ENCODE results near the gene ZNF236.

Gene ZNF236

DNA sequence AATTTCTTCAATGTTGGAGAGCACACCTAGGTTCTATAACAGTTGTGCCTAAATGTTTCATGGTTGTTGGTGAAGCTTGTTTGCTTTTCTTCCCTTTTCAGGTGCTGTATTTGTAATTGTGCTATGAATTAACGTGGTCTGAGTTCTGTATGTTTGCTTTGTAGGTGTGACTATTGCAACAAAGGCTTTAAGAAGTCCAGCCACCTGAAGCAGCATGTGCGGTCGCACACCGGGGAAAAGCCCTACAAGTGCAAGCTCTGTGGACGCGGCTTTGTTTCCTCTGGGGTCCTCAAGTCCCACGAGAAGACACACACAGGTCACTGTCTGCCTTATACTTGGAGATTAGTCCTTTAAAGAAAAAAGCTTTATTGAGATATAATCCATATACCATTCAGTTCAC lies 91.2 kb downstream of the ZNF236 start:
- no peak overlapping the region for H3K4me3 ChIP-seq
- intact Hi-C loops (cut with DNase I; ENCODE audit: low total_unique reads), result no loop called here
- TF ChIP-seq, protein P1, sequence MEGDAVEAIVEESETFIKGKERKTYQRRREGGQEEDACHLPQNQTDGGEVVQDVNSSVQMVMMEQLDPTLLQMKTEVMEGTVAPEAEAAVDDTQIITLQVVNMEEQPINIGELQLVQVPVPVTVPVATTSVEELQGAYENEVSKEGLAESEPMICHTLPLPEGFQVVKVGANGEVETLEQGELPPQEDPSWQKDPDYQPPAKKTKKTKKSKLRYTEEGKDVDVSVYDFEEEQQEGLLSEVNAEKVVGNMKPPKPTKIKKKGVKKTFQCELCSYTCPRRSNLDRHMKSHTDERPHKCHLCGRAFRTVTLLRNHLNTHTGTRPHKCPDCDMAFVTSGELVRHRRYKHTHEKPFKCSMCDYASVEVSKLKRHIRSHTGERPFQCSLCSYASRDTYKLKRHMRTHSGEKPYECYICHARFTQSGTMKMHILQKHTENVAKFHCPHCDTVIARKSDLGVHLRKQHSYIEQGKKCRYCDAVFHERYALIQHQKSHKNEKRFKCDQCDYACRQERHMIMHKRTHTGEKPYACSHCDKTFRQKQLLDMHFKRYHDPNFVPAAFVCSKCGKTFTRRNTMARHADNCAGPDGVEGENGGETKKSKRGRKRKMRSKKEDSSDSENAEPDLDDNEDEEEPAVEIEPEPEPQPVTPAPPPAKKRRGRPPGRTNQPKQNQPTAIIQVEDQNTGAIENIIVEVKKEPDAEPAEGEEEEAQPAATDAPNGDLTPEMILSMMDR (IDR thresholded peaks at IDR 0.05), result no peak
- H3K4me1 ChIP-seq, result no peaks in the 10 kb centered on the region
- no peak for DNase-seq
- H3K36me3 ChIP-seq, result peaks cover 91 to 99% (median 92%) of the 10 kb centered on the region in 3 donors
- H3K27ac ChIP-seq, result no peak overlapping the region
- H3K9me3 ChIP-seq, result no peaks in the 10 kb centered on the region
- no peaks in the 10 kb centered on the region for H3K27me3 ChIP-seq

DNA sequence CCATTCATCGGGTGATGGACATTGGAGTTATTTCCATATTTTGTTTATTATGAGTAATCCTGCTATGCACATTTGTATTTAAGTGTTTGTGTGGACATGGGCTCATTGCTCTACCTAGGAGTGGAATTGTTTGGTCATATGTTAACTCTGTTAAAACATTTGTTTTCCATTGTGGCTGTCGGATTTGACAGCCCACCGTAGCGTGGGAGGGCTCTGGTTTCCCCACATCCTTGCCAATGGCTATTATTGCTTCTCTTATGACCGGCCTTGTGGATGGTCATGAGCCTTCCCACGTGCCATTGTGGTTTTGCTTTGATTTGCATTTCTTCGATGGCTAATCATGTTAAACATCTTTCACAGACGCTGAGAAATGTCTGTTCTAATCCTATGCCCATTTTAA lies 92.0 kb downstream of the ZNF236 start:
- no peaks in the 10 kb centered on the region for H3K9me3 ChIP-seq
- intact Hi-C loops (cut with DNase I; ENCODE audit: low total_unique reads), result no loop called here
- no peak for DNase-seq
- TF ChIP-seq, protein P1 (IDR thresholded peaks at IDR 0.05), result no peak
- no peak overlapping the region for H3K27ac ChIP-seq
- H3K36me3 ChIP-seq, result peaks cover 87 to 98% (median 92%) of the 10 kb centered on the region in 3 donors
- no peaks in the 10 kb centered on the region for H3K4me1 ChIP-seq
- H3K4me3 ChIP-seq, result no peak overlapping the region
- H3K27me3 ChIP-seq, result no peaks in the 10 kb centered on the region

DNA sequence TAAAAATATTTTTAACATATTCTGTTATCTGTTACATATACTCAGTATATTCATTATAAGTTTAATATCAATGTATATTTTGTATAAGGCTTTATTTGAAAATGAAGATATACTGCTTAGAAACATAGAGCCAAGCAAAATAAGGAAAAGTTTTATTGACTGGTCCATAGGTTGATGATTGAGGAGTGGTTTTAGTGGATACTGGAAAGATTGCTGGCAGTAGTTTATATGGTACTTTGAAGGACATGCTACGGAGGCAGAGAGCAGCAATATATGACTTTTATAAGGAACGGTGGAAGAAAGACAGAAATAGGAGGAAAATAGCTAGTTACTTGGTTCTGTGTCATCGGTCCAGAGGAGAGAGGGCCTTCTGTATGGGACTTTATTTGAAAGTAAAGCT lies 92.4 kb downstream of the ZNF236 start:
- intact Hi-C loops (cut with DNase I; ENCODE audit: low total_unique reads), result no loop called here
- H3K36me3 ChIP-seq, result peaks cover 87 to 98% (median 92%) of the 10 kb centered on the region in 3 donors

DNA sequence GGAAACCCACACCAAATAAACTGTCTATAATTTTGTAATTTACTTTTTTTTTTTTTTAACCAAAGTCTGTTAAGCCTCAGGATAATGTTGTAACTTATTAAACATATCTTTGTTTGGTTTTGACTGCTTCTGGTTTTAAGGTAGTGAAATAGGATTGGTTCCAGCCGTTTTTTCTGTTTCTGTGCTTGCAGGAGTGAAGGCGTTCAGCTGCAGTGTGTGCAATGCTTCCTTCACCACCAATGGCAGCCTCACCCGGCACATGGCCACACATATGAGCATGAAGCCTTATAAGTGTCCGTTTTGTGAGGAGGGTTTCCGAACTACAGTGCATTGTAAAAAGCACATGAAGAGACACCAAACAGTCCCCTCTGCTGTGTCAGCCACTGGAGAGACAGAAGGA lies 93.1 kb downstream of the ZNF236 start:
- TF ChIP-seq, protein P1 (IDR thresholded peaks at IDR 0.05), result no peak
- H3K36me3 ChIP-seq, result peaks cover 89 to 98% (median 92%) of the 10 kb centered on the region in 3 donors
- no peak overlapping the region for H3K4me3 ChIP-seq
- intact Hi-C loops (cut with DNase I; ENCODE audit: low total_unique reads), result no loop called here
- H3K9me3 ChIP-seq, result no peaks in the 10 kb centered on the region
- H3K27ac ChIP-seq, result no peak overlapping the region
- DNase-seq, result no peak
- H3K27me3 ChIP-seq, result no peaks in the 10 kb centered on the region
- no peaks in the 10 kb centered on the region for H3K4me1 ChIP-seq

More for the DNA sequence above, 92.4 kb downstream of the ZNF236 start:
- no peaks in the 10 kb centered on the region for H3K4me1 ChIP-seq
- H3K9me3 ChIP-seq, result no peaks in the 10 kb centered on the region
- no peak overlapping the region for H3K27ac ChIP-seq
- no peak for DNase-seq
- TF ChIP-seq, protein P1 (IDR thresholded peaks at IDR 0.05), result no peak
- no peaks in the 10 kb centered on the region for H3K27me3 ChIP-seq
- no peak overlapping the region for H3K4me3 ChIP-seq

DNA sequence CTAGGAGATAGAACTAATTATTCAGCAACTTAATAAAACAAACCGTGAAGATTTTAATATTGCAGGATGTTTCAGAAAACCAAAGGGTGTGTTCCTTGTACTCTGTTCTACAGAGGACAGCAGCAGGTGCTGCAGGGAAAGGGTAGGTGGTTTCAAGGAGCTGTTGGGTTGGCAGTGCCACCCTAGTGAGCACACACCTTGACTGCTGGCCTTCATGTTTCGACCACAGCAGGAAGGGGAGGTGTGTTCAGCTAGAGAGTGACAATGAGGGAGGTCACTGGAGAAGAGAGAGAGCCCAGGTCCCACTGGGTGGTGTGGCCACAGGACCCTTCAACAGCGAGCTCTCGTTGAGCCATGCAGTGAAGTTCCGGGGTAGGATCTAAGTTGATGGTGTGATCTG lies 98.6 kb downstream of the ZNF236 start:
- intact Hi-C loops (cut with DNase I; ENCODE audit: low total_unique reads), result no loop called here
- TF ChIP-seq, protein P1 (IDR thresholded peaks at IDR 0.05), result no peak
- Histone ChIP-seq H3K36me3 (peaks cover 67 to 80% (median 75%) of the 10 kb centered on the region in 3 donors), H3K4me3 (no peak overlapping the region), H3K4me1 (no peaks in the 10 kb centered on the region), H3K27me3 (no peaks in the 10 kb centered on the region), H3K27ac (no peak overlapping the region), H3K9me3 (no peaks in the 10 kb centered on the region)
- no peak for DNase-seq

DNA sequence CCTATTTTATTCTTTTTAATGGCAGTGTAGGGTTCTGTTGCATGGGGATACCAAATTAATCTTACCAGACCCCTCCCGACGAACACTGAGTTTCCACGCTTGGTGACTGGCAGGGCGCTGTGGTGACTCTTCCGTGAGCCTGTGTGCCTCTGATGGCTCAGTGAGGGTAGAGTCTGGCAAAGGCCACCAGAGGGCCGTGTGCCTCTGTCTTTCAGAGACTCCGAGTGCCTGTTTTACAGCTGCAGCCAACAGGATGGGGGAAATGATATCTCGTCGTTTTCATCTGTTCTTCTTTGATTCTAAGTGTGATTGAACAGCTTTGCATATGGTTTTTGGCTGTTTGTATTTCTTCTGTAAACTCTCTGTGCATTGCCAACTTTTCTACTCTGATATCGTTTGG lies 99.8 kb downstream of the ZNF236 start:
- Histone ChIP-seq H3K36me3 (peaks cover 61 to 73% (median 68%) of the 10 kb centered on the region in 3 donors), H3K9me3 (no peaks in the 10 kb centered on the region), H3K27ac (no peak overlapping the region), H3K27me3 (no peaks in the 10 kb centered on the region), H3K4me3 (no peak overlapping the region), H3K4me1 (no peaks in the 10 kb centered on the region)
- intact Hi-C loops (cut with DNase I; ENCODE audit: low total_unique reads), result no loop called here
- TF ChIP-seq, protein P1 (IDR thresholded peaks at IDR 0.05), result peak; percentile 8 to 20
- DNase-seq, result peak in 1 of 2 donors; percentile 43
